ENCODE data around the gene KDM2B.

The KDM2B gene

GRCh38 chr12:121461048-121461447 is 119.8 kb downstream of the KDM2B start:
- H3K9ac ChIP-seq (ENCODE audit: low read depth, low read length), result no peak overlapping the region
- no peak overlapping the region for H3K27ac ChIP-seq (ENCODE audit: low read length)
- H3K4me1 ChIP-seq (ENCODE audit: insufficient read depth, low read length), result peaks cover 18% of the 10 kb centered on the region
- H4K20me1 ChIP-seq (ENCODE audit: insufficient read depth, low read length), result peaks cover 65% of the 10 kb centered on the region
- ATAC-seq (ENCODE audit: insufficient read depth, low read depth) (no peak), DNase-seq (no peak)
- TF ChIP-seq, protein P1, sequence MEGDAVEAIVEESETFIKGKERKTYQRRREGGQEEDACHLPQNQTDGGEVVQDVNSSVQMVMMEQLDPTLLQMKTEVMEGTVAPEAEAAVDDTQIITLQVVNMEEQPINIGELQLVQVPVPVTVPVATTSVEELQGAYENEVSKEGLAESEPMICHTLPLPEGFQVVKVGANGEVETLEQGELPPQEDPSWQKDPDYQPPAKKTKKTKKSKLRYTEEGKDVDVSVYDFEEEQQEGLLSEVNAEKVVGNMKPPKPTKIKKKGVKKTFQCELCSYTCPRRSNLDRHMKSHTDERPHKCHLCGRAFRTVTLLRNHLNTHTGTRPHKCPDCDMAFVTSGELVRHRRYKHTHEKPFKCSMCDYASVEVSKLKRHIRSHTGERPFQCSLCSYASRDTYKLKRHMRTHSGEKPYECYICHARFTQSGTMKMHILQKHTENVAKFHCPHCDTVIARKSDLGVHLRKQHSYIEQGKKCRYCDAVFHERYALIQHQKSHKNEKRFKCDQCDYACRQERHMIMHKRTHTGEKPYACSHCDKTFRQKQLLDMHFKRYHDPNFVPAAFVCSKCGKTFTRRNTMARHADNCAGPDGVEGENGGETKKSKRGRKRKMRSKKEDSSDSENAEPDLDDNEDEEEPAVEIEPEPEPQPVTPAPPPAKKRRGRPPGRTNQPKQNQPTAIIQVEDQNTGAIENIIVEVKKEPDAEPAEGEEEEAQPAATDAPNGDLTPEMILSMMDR (IDR thresholded peaks at IDR 0.05; ENCODE audit: borderline replicate concordance, extremely low read depth, low read length, poor library complexity, severe bottlenecking), result no peak
- no peak for TF ChIP-seq EZH2 (IDR thresholded peaks at IDR 0.05; ENCODE audit: borderline replicate concordance, low read depth, low read length, severe bottlenecking)
- H3K36me3 ChIP-seq (ENCODE audit: insufficient read depth, low read length), result peaks cover 33% of the 10 kb centered on the region
- H3K4me3 ChIP-seq (ENCODE audit: low read depth in 1 of 2, low read length in 2 of 2), result no peak overlapping the region
- peaks cover 99% of the 10 kb centered on the region for H3K79me2 ChIP-seq (ENCODE audit: insufficient read depth, low read length)
- H3K4me2 ChIP-seq (ENCODE audit: insufficient read depth, low read length), result no peak overlapping the region
- no peak overlapping the region for H2AFZ ChIP-seq (ENCODE audit: low read depth, low read length)
- H3K27me3 ChIP-seq (ENCODE audit: insufficient read depth, low read length, poor library complexity), result no peaks in the 10 kb centered on the region
- H3K9me3 ChIP-seq (ENCODE audit: insufficient read depth, low read length, severe bottlenecking), result no peaks in the 10 kb centered on the region

DNA sequence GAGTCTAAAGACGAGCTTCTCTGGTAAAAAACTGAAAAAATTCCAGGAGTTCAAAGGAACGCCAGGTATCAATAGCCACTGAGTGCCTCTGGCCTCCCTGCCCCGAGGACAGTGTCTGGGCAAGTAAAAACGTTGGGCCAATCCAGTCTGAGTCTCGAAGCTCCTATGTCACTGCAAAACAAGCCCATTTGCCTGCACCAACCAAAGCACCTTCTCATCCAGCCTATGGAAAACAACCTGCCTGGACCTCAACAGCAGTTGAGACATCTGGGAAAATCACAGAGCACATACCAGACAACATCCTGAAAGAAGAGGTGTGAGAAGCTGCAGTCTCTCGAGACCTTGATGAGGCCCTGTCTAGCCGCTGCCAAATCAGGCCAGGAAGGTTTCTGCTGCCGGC is 124.3 kb downstream of the KDM2B start:
- no peak overlapping the region for H3K9ac ChIP-seq (ENCODE audit: low read depth, low read length)
- H3K9me3 ChIP-seq (ENCODE audit: insufficient read depth, low read length, severe bottlenecking), result no peaks in the 10 kb centered on the region
- H3K4me2 ChIP-seq (ENCODE audit: insufficient read depth, low read length), result no peak overlapping the region
- TF ChIP-seq, protein P1 (IDR thresholded peaks at IDR 0.05; ENCODE audit: borderline replicate concordance, extremely low read depth, low read length, poor library complexity, severe bottlenecking), result no peak
- no peak for TF ChIP-seq EZH2 (IDR thresholded peaks at IDR 0.05; ENCODE audit: borderline replicate concordance, low read depth, low read length, severe bottlenecking)
- H2AFZ ChIP-seq (ENCODE audit: low read depth, low read length), result no peak overlapping the region
- DNase-seq, result no peak
- H3K79me2 ChIP-seq (ENCODE audit: insufficient read depth, low read length), result peaks cover 93% of the 10 kb centered on the region
- H3K4me1 ChIP-seq (ENCODE audit: insufficient read depth, low read length), result no peaks in the 10 kb centered on the region
- H3K27ac ChIP-seq (ENCODE audit: low read length), result no peak overlapping the region
- ATAC-seq (ENCODE audit: insufficient read depth, low read depth), result no peak
- H3K27me3 ChIP-seq (ENCODE audit: insufficient read depth, low read length, poor library complexity), result no peaks in the 10 kb centered on the region
- H3K36me3 ChIP-seq (ENCODE audit: insufficient read depth, low read length), result peaks cover 58% of the 10 kb centered on the region
- peaks cover 69% of the 10 kb centered on the region for H4K20me1 ChIP-seq (ENCODE audit: insufficient read depth, low read length)
- H3K4me3 ChIP-seq (ENCODE audit: low read depth in 1 of 2, low read length in 2 of 2), result no peak overlapping the region

DNA sequence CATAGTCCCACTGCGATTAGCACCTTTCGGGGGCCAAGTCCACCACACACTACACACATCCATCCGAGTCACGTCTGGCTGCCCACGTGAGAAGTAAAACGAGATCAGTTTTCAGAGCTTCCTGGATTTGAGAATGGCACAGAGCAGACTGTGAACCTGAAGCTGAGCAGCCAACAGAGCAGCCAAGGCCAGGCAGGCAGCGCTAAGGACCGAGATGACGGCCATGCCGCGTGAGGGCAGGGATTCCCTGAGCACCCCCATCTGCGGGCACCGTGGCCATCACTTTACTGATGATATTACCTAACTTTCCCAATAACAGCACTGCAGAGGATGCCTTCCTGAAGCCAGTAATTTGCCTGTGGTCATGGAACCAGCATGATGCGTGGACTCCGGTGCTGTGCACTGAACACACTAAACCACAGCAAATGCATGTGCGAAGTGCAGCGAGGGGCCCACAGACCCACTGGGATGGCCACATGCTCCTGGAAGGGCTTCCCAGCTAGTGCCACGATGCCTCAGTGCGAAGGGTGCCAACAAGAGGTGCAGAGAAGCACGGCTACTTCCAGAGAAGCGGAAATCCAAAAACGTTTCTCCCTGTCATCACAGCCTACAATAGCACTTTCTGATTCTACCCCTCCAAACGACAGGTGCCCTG is 124.9 kb downstream of the KDM2B start:
- no peak overlapping the region for H3K9ac ChIP-seq (ENCODE audit: low read depth, low read length)
- H3K79me2 ChIP-seq (ENCODE audit: insufficient read depth, low read length), result peaks cover 90% of the 10 kb centered on the region

More for the DNA sequence above, 124.9 kb downstream of the KDM2B start:
- ATAC-seq (ENCODE audit: insufficient read depth, low read depth) (no peak), DNase-seq (no peak)
- Histone ChIP-seq H3K27me3 (ENCODE audit: insufficient read depth, low read length, poor library complexity) (no peaks in the 10 kb centered on the region), H3K9me3 (ENCODE audit: insufficient read depth, low read length, severe bottlenecking) (no peaks in the 10 kb centered on the region), H3K4me2 (ENCODE audit: insufficient read depth, low read length) (no peak overlapping the region), H3K4me1 (ENCODE audit: insufficient read depth, low read length) (no peaks in the 10 kb centered on the region), H4K20me1 (ENCODE audit: insufficient read depth, low read length) (peaks cover 62% of the 10 kb centered on the region), H3K4me3 (ENCODE audit: low read depth in 1 of 2, low read length in 2 of 2) (no peak overlapping the region), H3K36me3 (ENCODE audit: insufficient read depth, low read length) (peaks cover 60% of the 10 kb centered on the region), H3K27ac (ENCODE audit: low read length) (no peak overlapping the region), H2AFZ (ENCODE audit: low read depth, low read length) (no peak overlapping the region)
- no peak for TF ChIP-seq EZH2 (IDR thresholded peaks at IDR 0.05; ENCODE audit: borderline replicate concordance, low read depth, low read length, severe bottlenecking)
- TF ChIP-seq, protein P1 (IDR thresholded peaks at IDR 0.05; ENCODE audit: borderline replicate concordance, extremely low read depth, low read length, poor library complexity, severe bottlenecking), result no peak
